Endothelial cell of umbilical vein (primary cell): ENCODE data around the gene FAM222A. TPM values are rescaled to one million over a fixed set of nuclear protein-coding genes. Genes with fewer than 3 reads are reported as not detected.

Experiments used
- BruUV-seq: library from RNA; stranded (reverse); fragments of 400-500 nt; replicated peaks from 2 replicates; lab custom pipeline; 2021; lab: Mats Ljungman, UMichigan
- CTCF ChIA-PET: fragments of 300-600, 350-600 bp; sonication (Branson Sonifier 250); formaldehyde crosslinking; loops from one replicate; lab custom pipeline; 2021; ENCODE audit warnings: antibody characterized with exemption, inconsistent platforms; lab: Charles Lee
- POLR2A ChIA-PET: fragments of 300-600, 350-600 bp; sonication (Branson Sonifier 250); formaldehyde crosslinking; loops from one replicate; lab custom pipeline; 2021; ENCODE audit warnings: antibody characterized with exemption, inconsistent platforms; lab: Charles Lee
- DNase-seq: peaks from one replicate; pipeline ENCODE4 v3.0.0-alpha.2; 2011; ENCODE audit warnings: low read depth, low spot score
- FAIRE-seq: peaks from 2 replicates; lab custom pipeline; 2011; peaks lifted over from hg19 to GRCh38; lab: Jason Lieb, UNC
- H2AFZ ChIP-seq: 2 replicates; pipeline ENCODE4 v1.6.0; 2012; ENCODE audit warnings: low read depth, low read length, control low read depth, inconsistent platforms
- H3K27ac ChIP-seq: 2 replicates; pipeline ENCODE4 v1.5.1; 2011; ENCODE audit warnings: low read depth, mild to moderate bottlenecking, control low read depth, low read length, moderate library complexity; ENCODE audit not compliant: insufficient read depth
- H3K27me3 ChIP-seq, 2 experiments: 2 replicates each; pipeline versions ENCODE4 v1.6.0 to v1.6.1; 2011; ENCODE audit warnings: low read length in 2 of 2, mixed read lengths in 1 of 2; ENCODE audit not compliant: control insufficient read depth in 2 of 2, insufficient read depth in 2 of 2
- H3K36me3 ChIP-seq, 2 experiments: 2 replicates in 1 of 2; 3 replicates in 1 of 2; pipeline ENCODE4 v1.5.1; 2011; ENCODE audit warnings: low read length in 2 of 2, mild to moderate bottlenecking in 1 of 2, moderate library complexity in 1 of 2; ENCODE audit not compliant: control insufficient read depth in 2 of 2, insufficient read depth in 2 of 2; ENCODE audit errors: extremely low read depth in 1 of 2
- H3K4me1 ChIP-seq: 3 replicates; pipeline ENCODE4 v1.5.1; 2011; ENCODE audit warnings: mild to moderate bottlenecking, low read length; ENCODE audit not compliant: control insufficient read depth, insufficient read depth; ENCODE audit errors: extremely low read depth
- H3K4me2 ChIP-seq: 2 replicates; pipeline ENCODE4 v1.6.1; 2011; ENCODE audit warnings: low read length, control low read depth, mixed read lengths; ENCODE audit not compliant: insufficient read depth
- H3K4me3 ChIP-seq, 3 experiments: fragments of 200-600 bp in 1 of 3; sonication (generic), shearing (Covaris generic) in 1 of 3; replicated peaks in 1 of 3; 2 replicates each; pipeline ENCODE4 v1.5.1; 2011 to 2016; ENCODE audit warnings: control low read depth in 3 of 3, low read length in 3 of 3, mild to moderate bottlenecking in 2 of 3, inconsistent platforms in 1 of 3, low read depth in 1 of 3, moderate library complexity in 1 of 3; ENCODE audit not compliant: insufficient read depth in 1 of 3
- H3K79me2 ChIP-seq: 2 replicates; pipeline ENCODE4 v1.6.0; 2012; ENCODE audit warnings: low read length, inconsistent platforms; ENCODE audit not compliant: control insufficient read depth, insufficient read depth
- H3K9ac ChIP-seq: replicated peaks from 2 replicates; pipeline ENCODE3; 2011; ENCODE audit warnings: low read length, control low read depth; ENCODE audit not compliant: insufficient read depth; ENCODE audit errors: extremely low read depth
- H3K9me1 ChIP-seq: replicated peaks from 3 replicates; pipeline ENCODE4 v1.6.0; 2011; ENCODE audit warnings: mild to moderate bottlenecking, low read length; ENCODE audit not compliant: control insufficient read depth, insufficient read depth; ENCODE audit errors: extremely low read depth
- H3K9me3 ChIP-seq: replicated peaks from 2 replicates; pipeline ENCODE4 v1.5.1; 2012; ENCODE audit warnings: low read length, inconsistent platforms; ENCODE audit not compliant: control insufficient read depth, insufficient read depth
- H4K20me1 ChIP-seq: replicated peaks from 2 replicates; pipeline ENCODE3; 2011; ENCODE audit warnings: mild to moderate bottlenecking, low read length; ENCODE audit not compliant: control insufficient read depth, insufficient read depth; ENCODE audit errors: extremely low read depth
- EZH2 ChIP-seq: IDR thresholded peaks from 2 replicates; pipeline ENCODE4 v1.6.1; 2012; ENCODE audit warnings: borderline replicate concordance, low read depth, mild to moderate bottlenecking, moderate library complexity, low read length, inconsistent platforms; ENCODE audit not compliant: severe bottlenecking
- FOS ChIP-seq: IDR thresholded peaks from 2 replicates; pipeline ENCODE4 v1.6.1; 2011; ENCODE audit warnings: mild to moderate bottlenecking, low read length, moderate library complexity, borderline replicate concordance; ENCODE audit not compliant: insufficient read depth
- GATA2 ChIP-seq: IDR thresholded peaks from 2 replicates; pipeline ENCODE4 v1.7.0; 2011; ENCODE audit warnings: low read depth, mild to moderate bottlenecking, moderate library complexity, mixed read lengths, low read length; ENCODE audit not compliant: insufficient read length, insufficient read depth
- JUN ChIP-seq: IDR thresholded peaks from 2 replicates; pipeline ENCODE4 v1.6.1; 2011; ENCODE audit warnings: borderline replicate concordance, low read depth; ENCODE audit not compliant: insufficient read length, insufficient read depth
- MYC ChIP-seq: IDR thresholded peaks from one replicate; pipeline ENCODE4 v1.6.1; 2011; ENCODE audit warnings: mild to moderate bottlenecking, low read depth, low read length
- POLR2A ChIP-seq: IDR thresholded peaks from 2 replicates; pipeline ENCODE4 v1.6.1; 2012; ENCODE audit warnings: low read depth, mild to moderate bottlenecking, control low read depth, low read length
- POLR2AphosphoS5 ChIP-seq: IDR thresholded peaks from 2 replicates; pipeline ENCODE4 v1.6.1; 2012; ENCODE audit warnings: low read depth, mild to moderate bottlenecking, control low read depth, low read length, moderate library complexity; ENCODE audit not compliant: insufficient read depth
- dilution Hi-C: fragments of 300-500 bp; cut with MboI; formaldehyde crosslinking; loops from one replicate; pipeline ENCODE4 v1.15.0; 2019; ENCODE audit warnings: low sequenced_read_pairs; ENCODE audit not compliant: extremely low pct_ligation_motif_present
- intact Hi-C: fragments of 100-400 bp; cut with micrococcal nuclease; formaldehyde crosslinking; loops from one replicate; pipeline ENCODE4 v1.10.0; 2022
- polyA plus RNA-seq, 4 experiments: library from polyadenylated mRNA; depleted of rRNA in 3 of 4; stranded (reverse) in 3 of 4; unstranded in 1 of 4; fragments of >200 nt; gene quantifications; 2 replicates each; pipeline versions ENCODE4 v1.2.1 to v1.2.3, GENCODE V29; 2011 to 2012; ENCODE audit warnings: missing spikeins in 1 of 4
- total RNA-seq: library from RNA; stranded (reverse); gene quantifications from 2 replicates; pipeline ENCODE4 v1.2.3, GENCODE V29; 2021
- TF ChIP-seq, protein P1 (sequence below), 2 donors: IDR thresholded peaks; 1 replicate in 1 of 2; 2 replicates in 1 of 2; pipeline ENCODE4 v1.5.1; 2011; ENCODE audit warnings: low read length in 2 of 2, mild to moderate bottlenecking in 2 of 2, moderate library complexity in 2 of 2, control low read depth in 1 of 2, inconsistent platforms in 1 of 2, low read depth in 1 of 2; ENCODE audit not compliant: insufficient read depth in 1 of 2; ENCODE audit errors: extremely low read depth in 1 of 2
- TF ChIP-seq, protein P2 (sequence below): IDR thresholded peaks from 2 replicates; pipeline ENCODE4 v1.6.1; 2011; ENCODE audit not compliant: insufficient read depth, insufficient read length

Gene FAM222A
- total and polyA plus RNA-seq, 2 donors (not counting 3 experiments of a cell fraction or from before 2014, with no cell fraction given), result 0.62 to 1.7 TPM

DNA sequence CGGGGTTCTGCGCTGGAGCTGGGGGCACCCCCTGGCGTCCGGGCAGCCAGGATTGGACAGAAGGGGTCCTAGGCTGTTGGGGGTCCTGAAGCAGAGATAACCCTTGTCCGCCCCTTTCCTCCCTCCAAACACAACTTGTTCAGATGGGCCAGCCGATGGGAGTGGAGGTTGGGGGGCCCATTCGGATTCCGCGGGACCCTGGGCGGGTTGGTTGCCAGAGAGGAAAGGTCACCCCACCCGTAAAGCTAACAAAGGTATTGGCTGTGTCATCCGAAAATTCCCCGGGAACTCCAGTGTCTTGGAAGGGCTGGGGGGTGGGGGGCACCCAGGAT, 1.3 kb downstream of the FAM222A start:
- no peaks in the 10 kb centered on the region for H3K4me1 ChIP-seq
- H3K36me3 ChIP-seq, result no peaks in the 10 kb centered on the region
- H3K9me3 ChIP-seq, result no peaks in the 10 kb centered on the region
- no peak for TF ChIP-seq JUN
- TF ChIP-seq, protein P1, sequence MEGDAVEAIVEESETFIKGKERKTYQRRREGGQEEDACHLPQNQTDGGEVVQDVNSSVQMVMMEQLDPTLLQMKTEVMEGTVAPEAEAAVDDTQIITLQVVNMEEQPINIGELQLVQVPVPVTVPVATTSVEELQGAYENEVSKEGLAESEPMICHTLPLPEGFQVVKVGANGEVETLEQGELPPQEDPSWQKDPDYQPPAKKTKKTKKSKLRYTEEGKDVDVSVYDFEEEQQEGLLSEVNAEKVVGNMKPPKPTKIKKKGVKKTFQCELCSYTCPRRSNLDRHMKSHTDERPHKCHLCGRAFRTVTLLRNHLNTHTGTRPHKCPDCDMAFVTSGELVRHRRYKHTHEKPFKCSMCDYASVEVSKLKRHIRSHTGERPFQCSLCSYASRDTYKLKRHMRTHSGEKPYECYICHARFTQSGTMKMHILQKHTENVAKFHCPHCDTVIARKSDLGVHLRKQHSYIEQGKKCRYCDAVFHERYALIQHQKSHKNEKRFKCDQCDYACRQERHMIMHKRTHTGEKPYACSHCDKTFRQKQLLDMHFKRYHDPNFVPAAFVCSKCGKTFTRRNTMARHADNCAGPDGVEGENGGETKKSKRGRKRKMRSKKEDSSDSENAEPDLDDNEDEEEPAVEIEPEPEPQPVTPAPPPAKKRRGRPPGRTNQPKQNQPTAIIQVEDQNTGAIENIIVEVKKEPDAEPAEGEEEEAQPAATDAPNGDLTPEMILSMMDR (IDR thresholded peaks at IDR 0.05; ENCODE audit: extremely low read depth in 1 of 2, insufficient read depth in 1 of 2, low read depth in 1 of 2, low read length in 2 of 2), result no peak
- TF ChIP-seq FOS, result no peak
- TF ChIP-seq EZH2, result no peak
- TF ChIP-seq MYC, result no peak
- no peak for TF ChIP-seq POLR2A
- TF ChIP-seq POLR2AphosphoS5, result no peak
- no peak for TF ChIP-seq GATA2
- TF ChIP-seq, protein P2, sequence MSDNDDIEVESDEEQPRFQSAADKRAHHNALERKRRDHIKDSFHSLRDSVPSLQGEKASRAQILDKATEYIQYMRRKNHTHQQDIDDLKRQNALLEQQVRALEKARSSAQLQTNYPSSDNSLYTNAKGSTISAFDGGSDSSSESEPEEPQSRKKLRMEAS, result no peak
- ChIA-PET POLR2A (interaction anchor here (1.2 kb wide), 1 partner anchor 9 kb away, joined by 5 read pairs; no protein-coding TSS in a partner anchor), CTCF (interaction anchor here (1.0 to 1.7 kb wide), 4 partner anchors 8 to 196 kb away, joined by 3 to 7 read pairs (median 5); no protein-coding TSS in a partner anchor)
- no peaks in the 10 kb centered on the region for H3K9me1 ChIP-seq
- H3K79me2 ChIP-seq, result no peaks in the 10 kb centered on the region
- H2AFZ ChIP-seq, result no peak overlapping the region
- no peaks in the 10 kb centered on the region for H4K20me1 ChIP-seq
- H3K9ac ChIP-seq, result no peak overlapping the region
- FAIRE-seq (no peak), DNase-seq (no peak)
- BruUV-seq, result no TSS peak
- no peak overlapping the region for H3K27ac ChIP-seq
- dilution Hi-C loops, result no loop called here
- peaks cover 31 to 37% of the 10 kb centered on the region in 2 experiments for H3K27me3 ChIP-seq
- H3K4me3 ChIP-seq, result peak overlapping the region in 1 of 3 experiments; percentile 33
- intact Hi-C loops, result loop anchor here (2.0 to 10.0 kb wide), 4 partner anchors 62 to 140 kb away; partner anchors contain the start of genes MMAB and MVK
- no peak overlapping the region for H3K4me2 ChIP-seq
